ENCODE results near the gene EMC1.

EMC1 gene

DNA sequence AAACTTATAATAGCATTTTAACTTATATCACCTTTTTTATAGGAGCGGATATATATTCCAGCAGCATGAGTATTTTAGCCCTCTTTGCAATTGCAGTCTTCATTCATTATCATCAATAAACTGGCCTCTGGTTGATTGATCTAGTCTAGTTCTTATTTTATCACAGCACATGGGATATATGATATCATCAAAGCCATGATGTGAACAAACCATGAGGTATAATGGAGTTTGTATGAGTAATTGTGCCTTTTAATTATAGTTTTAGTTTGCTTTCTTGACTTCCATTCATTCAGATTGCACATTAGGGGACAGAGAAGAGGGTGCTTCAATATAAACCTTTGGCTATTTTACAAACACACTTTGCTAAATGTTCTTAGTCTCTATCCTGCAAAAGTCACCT, 37.7 kb downstream of the EMC1 start:
- DNase-seq: no peak

DNA sequence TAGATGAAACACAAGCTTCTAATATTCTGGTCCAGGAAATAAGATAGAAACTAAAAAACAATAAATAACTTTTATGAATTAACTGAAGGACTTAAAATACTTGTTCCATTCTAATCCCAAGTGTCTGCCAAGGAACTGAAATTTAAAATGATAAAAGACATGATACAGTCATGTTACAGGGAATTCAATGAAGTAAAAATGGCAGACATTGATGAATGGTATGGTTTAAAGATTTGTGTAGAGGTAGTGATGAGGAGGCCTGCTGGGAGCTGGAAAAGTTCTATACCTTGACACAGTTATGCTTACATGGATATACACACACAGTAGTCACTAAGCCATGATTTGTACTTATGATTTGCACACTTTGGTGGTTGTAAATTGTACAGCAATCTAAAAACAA, 39.2 kb downstream of the EMC1 start:
- DNase-seq: no peak

DNA sequence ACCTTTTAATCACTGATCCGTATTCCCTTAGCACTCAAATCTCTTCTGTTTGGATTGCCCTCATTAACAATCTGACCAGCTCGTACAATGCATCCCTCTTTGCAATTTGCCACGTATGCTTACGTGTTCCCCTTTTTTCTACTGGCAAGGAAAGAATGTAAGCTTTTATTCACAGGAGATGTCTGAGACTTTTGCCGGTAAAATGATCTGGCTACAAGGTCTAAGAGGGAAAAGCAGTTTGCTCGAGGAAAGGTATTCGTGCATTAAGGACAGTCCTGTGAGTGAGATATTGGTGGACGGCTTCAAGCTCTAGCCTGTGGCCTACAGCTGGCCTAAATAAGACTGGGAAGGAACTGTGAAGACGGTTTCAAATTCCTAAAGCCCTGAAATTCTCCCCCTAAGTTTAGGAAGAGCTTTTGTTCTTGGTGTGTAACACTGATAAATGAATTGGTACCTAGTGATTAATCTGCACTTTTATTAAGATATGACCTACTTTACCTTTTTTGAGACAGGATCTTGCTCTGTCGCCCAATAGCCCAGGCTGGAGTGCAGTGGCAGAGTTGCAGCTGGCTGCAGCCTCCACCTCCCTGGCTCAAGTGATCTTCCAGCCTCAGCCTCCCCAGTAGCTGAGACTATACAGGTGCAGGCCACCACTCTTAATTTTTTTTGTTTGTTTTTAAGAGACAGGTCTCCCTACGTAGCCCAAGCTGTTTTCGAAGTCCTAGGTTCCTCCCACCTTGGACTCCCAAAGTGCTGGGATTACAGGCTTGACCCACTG, 40.4 kb downstream of the EMC1 start:
- DNase-seq: peak; percentile 75

DNA sequence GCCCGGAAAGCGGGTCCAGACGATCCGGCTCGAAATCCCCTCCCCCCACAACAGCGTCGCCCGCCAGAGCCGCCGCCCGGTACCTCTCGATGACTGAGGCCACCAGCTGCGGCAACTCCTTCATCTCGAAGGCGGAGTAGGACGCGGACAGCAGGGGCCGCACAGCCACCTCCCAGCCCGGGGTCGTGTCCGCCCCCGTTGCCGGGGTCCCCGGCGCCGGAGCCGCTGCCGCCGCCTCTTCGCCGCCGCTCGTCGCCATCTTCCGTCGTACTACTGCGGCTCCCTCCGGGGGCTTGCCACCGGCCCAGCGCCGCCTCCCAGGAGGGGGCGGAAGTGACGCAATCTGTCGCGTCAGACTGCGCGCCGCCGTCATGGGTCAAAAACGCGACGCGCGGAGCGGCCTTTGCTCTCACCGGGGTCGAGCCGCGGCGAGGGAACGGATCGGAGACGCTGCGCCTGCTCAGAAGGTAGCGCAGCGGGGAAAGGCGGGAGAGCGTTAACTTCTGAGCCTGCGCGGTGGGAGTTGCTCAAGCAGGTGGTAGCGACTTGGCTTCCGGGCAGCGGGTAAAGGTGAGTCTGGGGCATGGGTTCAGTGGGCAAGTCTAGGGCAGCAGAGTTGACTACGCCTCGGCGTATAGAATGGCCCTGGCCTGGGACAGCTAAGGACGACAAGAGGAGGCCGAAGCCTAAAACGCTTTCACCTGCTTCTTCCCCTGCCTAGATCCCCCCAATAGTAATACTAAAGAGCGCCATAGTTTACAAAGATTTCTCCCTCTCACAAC, 41.1 kb downstream of the EMC1 start, which contains the start of gene UBR4:
UBR4 (minus strand) TSS at position 277 of the 782 bp plus-strand sequence; CDS start at position 259, 18 bp downstream.
- DNase-seq: peak; percentile 98

DNA sequence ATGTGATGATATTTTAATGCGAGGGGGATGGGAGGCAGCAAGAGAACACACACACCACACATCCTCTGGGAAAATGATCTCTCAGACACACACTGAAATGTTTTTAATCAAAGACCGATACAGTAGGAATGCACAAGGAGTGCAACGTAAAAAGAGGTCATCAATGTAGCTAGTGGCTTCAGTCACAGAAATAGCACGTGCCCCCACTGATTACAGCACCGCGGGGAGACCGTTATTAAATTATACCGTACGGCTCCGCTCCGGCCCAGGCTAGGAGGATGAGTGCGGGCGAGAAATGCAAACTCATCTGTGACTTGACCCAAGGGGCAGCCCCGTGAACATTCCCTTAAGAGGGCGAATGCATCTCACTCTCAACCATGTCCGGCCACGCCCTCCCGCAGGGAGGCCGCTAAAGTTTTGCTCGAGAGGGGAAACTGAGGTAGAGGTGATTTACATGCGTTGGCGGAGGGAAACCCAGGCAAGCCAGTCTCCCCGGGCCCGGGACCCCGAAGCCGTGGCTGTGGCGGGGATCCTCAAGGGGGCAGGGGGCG, 41.8 kb downstream of the EMC1 start:
- no peak for DNase-seq

DNA sequence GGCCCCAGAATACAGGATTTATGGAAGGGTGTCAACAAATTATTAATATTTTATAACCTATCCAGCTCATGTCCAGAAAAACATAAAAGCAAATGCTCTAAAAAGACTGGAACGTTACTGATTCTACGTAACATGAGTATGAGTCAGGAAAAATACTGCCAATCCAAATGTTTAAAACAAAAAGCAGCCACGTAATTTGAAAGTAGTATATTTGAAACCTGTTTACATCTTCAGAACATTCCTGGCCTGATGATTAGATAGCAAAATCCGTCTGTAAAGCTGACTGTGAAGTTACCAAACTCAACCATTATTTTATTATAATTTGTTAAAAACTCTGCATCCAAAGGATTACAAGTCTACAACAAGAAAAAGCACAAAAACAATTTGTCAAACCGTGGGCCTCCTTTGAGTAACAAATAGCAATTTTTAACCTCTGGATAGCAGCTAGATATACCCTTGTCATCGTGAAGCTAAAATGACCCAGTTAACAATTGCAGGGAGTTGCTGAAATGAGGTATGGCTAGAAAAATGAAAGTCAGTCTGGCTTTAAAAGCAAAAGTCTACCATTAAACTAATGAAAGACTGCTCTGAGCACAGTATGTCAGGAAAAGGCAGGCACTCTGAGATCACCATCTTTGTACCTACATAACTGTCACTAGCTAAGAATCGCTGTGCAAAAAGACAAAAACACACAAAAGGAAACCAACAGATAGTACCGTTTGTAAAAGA, 42.5 kb downstream of the EMC1 start:
- DNase-seq: no peak

- no peak for DNase-seq
These were observed 44.4 kb downstream of the EMC1 start for GRCh38 chr1:19206947-19207346.

DNA sequence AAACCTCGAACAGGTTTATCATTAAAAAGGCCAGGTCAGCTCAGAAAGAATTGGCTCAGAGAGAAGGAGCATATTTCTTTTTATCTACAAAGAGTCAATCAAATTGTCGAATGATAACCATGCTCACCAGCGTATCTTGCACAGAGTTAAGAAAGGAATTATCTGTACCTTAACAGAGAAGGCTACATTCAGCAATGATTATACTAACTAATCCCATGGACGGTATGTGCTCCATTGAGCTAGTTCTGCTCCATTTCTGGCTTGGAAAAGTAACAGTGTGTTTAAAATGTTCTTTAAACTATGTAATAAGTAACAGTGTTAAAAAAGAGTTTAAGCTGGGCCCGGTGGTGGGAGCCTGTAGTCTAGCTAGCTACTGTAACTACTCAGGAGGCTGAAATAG, 45.5 kb downstream of the EMC1 start:
- DNase-seq: no peak

DNA sequence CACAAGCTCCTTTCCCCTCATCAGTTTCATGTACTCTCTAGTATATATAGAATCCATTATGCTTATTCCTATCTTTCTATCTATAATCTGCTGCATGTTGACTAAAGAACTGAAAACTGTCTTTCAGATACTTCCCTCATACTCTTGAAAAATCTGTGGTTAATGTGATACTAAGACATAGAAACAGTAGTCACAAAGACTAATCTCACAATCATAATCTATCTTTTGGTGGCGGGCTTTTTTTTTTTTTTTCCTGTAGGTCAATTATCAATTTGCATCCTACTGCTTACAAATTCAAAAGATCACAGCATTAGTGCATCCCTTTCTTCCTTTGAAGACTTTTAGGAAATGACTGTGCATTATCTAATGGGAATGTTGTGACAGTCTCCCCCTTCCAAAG, 45.9 kb downstream of the EMC1 start:
- DNase-seq: no peak

- DNase-seq: no peak
These were observed 46.7 kb downstream of the EMC1 start for GRCh38 chr1:19204446-19205266.

GRCh38 chr1:19203440-19203839, 47.9 kb downstream of the EMC1 start:
- no peak for DNase-seq

GRCh38 chr1:19202396-19202795, 48.9 kb downstream of the EMC1 start:
- DNase-seq: no peak

DNA sequence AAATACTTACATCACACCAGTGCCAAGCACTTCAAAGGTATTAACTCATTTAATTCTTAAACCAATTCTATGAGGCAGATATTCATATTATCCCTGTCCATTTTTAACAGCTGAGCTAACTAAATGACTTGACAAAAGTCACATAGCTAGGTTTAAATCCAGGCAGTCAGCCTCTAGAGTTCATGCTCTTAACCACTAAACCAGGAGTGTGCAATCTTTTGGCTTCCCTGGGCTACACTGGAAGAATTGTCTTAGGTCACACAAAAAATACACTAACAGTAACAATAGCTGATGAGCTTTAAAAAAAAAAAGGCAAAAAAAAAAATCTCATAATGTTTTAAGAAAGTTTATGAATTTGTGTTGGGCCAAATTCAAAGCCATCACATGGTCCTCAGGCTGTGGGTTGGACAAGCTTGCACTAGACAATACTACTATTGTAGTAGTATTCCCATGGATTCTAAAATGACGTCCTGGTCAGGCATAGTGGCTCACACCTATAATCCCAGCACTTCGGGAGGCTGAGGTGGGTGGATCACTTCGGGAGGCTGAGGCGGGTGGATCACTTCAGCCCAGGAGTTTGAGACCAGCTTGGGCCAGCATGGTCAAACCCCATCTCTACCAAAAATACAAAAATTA, 51.2 kb downstream of the EMC1 start:
- DNase-seq: no peak

DNA sequence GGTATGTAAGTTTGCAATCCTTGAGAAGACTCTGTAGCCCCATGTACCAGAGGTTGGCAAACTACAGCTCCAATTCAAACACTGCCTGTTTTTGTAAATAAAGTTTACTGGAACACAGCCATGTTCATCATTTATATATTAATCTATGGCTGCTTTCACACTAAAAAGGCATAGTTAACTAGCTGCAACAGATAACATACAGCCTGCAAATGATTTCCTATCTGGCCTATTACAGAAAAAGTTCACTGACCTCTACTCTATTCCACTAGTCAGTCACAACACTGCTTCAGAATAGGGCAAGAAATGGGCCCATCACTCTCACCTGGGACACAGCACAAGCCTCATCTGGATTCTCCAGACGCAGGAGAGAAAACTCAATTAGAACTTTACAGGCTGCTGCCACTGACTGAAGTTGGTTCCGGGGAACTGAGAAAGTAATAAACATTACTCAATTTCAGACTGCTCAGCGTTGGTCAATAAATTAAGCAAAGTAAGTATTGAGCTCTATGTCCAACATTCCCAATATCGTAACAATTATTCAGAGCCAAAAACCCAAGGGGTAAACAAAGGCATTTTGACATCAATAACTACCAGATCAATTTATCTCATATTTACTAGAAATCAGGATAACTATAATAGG, 51.9 kb downstream of the EMC1 start:
- no peak for DNase-seq

GRCh38 chr1:19198820-19199219, 52.5 kb downstream of the EMC1 start:
- no peak for DNase-seq

DNA sequence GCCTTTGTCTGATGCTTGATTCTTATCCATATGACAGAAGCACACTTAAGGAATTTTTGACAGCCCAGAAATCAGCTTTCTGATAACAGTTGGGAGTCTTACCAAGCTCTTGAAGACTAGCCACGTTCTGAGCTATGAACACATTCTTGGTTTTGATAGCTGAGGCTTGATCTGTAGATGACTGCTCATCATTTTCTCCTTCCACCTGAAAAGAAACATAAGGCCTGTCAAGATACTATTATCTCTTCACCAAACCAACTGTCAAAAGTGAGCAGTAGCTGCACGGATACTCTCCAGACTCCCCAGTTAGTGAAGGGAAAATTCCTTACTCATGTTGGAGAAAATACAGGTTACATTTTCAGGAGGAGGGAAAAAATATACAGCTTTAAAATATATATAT, 53.5 kb downstream of the EMC1 start:
- no peak for DNase-seq

DNA sequence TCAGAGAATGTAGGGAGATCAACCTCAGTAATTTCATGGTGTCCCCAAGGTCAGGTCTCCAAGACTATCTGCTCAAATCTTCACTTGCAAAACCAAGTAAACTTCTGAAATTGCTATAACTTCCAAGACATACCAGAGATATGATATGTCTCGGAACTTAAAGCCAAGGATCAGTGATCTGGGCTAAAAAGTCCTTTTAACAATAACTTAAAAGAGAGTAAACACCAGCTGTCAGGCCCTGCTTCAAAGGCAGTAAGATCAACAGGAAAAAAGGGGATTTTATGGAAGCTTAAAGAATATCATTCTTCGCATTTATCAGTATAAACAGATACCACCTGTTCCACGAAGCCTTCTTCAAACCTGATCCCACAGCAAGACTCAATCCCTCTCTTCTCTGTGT, 55.0 kb downstream of the EMC1 start:
- DNase-seq: no peak

DNA sequence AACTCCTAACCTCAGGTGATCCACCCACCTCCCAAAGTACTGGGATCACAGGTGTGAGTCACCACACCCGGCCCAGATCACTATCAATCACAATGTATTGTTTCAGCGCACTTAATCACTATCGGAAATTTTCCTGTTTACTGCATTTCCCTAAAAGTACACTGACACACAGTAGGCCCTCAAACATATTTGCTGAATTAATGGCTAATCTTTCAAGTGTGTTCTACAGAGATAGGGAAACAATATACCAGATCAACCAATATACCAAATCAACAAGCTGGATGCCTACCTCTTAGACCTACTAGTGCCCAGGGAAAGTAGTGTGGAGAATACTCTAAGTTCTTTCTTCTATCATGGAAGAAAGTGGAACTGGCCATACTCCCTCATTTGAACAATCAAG, 58.3 kb downstream of the EMC1 start:
- DNase-seq: no peak

DNA sequence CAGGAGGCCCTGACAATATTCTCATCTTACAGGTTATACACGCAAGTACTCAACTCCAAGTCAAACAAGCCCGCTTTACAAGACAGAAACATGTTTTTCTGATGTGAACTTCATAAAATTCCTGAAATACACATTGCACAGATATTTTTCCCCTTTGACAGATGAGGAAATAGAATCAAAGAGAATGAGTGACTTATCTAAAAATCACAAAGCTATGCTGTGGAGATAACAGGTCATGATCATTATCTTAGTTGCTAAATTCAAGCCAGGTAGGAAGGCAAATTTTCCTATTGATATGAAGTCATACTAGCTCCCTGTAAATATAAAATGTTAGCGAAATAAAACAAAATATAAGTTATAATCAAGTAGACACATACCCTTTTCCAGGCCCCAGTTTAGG, 59.5 kb downstream of the EMC1 start:
- DNase-seq: no peak

GRCh38 chr1:19190468-19190867, 60.9 kb downstream of the EMC1 start:
- DNase-seq: no peak

DNA sequence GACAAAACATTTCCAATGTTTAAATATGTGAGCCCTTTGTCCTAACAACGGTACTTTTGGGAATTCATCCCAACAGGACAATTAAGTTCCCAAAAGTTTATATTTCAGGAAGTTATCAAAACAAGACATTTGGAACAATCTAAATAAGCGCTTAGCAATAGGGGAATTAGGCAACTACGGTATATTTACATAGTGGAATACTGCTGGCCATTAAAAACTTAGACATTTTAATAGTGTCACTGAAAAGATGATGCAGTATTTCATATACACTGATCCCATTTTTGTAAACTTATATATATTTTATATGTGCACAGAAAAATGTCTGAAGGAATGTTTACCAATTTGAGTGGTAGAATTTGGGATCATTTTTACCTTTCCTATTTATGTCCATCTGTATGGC, 62.1 kb downstream of the EMC1 start:
- no peak for DNase-seq
